PC-3 (cell line): ENCODE results near the gene PANK1.

Source experiments
- CTCF ChIP-seq: fragments of 300-600 bp; sonication (generic); conservative IDR thresholded peaks from 2 replicates; pipeline ENCODE4 v1.5.1; 2017; ENCODE audit warnings: antibody characterized with exemption, low read depth, mild to moderate bottlenecking, low read length
- EZH2 ChIP-seq: fragments of 300-600 bp; sonication (generic); IDR thresholded peaks from one replicate; pipeline ENCODE4 v1.6.1; 2017; ENCODE audit warnings: antibody characterized with exemption, mild to moderate bottlenecking, low read length; ENCODE audit not compliant: unreplicated experiment
- EZH2phosphoT487 ChIP-seq: fragments of 300-600 bp; sonication (generic); IDR thresholded peaks from 2 replicates; pipeline ENCODE4 v1.6.1; 2018; ENCODE audit warnings: mild to moderate bottlenecking, antibody characterized with exemption, low read length, borderline replicate concordance

- TF ChIP-seq CTCF (no peak), EZH2 (no peak), EZH2phosphoT487 (no peak)
Measured at GRCh38 chr10:89634637-89635036, 10.4 kb downstream of the PANK1 start.
